HG03520 (cell line): ENCODE measurements around the gene NADK2.
"Not testable (repeated sequence)": the region's sequence is repeated elsewhere in the genome, so short reads cannot be mapped to it uniquely, and the experiment has no call there.

Experiments
- ATAC-seq: cut with Tn5 transposase; IDR thresholded peaks from one replicate; pipeline ENCODE4 v1.9.1; 2021; ENCODE audit warnings: mild to moderate bottlenecking, moderate library complexity; ENCODE audit not compliant: unreplicated experiment

The NADK2 gene

DNA sequence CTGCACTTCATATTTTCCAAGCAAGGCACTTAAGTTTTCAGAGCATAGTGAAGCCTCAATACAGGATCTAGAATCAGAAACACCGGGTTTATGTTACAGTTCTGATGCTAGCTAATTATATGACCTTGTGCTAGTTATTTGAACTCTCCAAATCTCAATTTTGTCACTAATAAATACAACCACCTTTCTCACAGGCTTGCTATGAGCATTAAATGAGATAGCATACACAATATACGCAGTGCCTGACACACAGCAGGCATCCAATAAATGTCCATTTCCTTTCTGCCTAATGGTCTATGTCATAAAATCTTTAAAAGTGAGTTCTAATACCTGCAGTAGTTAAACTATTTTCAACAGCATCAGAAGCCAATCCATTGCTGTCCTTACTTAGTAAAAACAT lies 32.9 kb downstream of the NADK2 start:
- ATAC-seq = no peak

DNA sequence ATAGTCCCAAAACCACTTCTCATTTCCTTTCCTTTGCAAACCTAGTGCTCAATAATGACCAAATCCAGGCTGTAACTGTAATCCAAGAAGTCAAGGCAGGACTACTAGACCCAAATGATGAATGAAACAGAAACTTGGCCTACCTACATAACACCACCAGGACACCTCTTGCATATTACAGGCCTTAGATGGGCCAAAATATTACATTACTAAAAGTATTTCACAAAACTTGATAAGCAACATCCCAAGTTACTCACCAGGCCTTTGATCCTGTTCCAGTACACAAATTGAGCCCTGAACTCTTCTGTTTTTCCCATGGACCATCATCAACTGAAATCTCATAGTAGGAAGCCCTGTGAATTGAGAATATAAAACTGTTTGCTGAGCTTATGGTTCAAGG lies 34.8 kb downstream of the NADK2 start:
- no peak for ATAC-seq

DNA sequence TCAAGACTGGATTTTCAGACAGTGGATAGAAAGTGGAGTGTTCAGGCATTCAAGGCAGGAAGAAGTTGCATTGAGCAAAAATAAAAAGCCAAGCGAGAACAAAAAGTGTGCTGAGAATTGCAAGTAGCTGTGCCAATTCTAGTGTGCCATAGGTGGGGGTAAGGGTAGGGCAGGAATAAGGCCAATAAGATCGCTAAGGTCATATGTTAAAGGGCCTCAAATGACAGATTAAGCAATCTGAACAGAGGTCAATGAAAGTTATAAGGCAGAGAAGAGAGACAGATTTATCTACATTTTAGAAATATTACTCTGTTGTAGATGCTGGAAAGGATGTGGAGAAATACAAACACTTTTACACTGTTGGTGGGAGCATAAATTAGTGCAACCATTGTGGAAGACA lies 36.4 kb downstream of the NADK2 start:
- ATAC-seq = no peak

- no peak for ATAC-seq
These were observed 39.2 kb downstream of the NADK2 start for GRCh38 chr5:36202521-36202961.

GRCh38 chr5:36200513-36200912 lies 41.2 kb downstream of the NADK2 start:
- ATAC-seq = no peak

- no peak for ATAC-seq
These were observed 42.1 kb downstream of the NADK2 start for GRCh38 chr5:36199620-36200019.

- not testable (repeated sequence) for ATAC-seq
These were observed 42.9 kb downstream of the NADK2 start for GRCh38 chr5:36198783-36199182.

DNA sequence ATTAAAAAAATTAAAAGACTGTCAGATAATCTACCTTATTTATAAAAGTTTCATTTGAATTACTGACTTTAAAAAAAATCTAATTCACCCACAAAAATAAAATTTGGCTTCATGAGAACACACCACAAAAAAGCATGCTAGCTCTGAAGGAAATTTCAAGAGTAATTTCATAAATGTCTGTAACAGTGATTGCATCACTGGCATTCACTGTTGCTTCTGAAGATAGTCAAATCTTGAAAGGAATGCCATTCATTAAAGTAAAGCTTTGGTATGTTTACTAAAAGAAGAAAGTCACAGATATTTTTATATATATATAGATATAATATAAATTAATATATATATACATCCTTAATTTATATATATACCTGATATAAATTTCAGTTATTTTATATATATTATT lies 43.4 kb downstream of the NADK2 start:
- ATAC-seq = no peak

DNA sequence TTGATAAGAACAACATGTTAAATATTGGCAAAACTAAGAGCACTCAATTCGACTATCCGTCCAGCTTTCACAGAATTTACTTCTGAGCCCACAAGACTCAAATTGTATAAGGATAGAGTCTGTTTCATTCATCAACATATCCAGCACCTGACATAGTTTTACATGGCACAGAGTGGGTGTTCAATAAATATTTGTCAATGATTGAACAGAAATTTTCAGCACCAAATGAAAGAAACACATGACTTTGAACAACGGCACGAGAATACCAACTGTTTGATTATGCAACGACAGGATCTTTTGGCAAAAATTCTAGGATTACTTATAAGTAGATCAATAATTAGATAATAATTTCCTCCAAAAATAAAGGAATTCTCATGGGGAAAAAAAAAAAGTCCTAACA lies 48.0 kb downstream of the NADK2 start:
- no peak for ATAC-seq

DNA sequence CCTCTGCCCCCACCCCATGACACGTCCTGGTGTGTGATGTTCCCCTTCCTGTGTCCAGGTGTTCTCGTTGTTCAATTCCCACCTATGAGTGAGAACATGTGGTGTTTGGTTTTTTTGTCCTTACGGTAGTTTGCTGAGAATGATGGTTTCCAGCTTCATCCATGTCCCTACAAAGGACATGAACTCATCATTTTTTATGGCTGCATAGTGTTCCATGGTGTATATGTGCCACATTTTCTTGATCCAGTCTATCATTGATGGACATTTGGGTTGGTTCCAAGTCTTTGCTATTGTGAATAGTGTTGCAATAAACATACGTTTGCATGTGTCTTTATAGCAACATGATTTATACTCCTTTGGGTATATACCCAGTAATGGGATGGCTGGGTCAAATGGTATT lies 57.3 kb downstream of the NADK2 start:
- ATAC-seq = not testable (repeated sequence)

DNA sequence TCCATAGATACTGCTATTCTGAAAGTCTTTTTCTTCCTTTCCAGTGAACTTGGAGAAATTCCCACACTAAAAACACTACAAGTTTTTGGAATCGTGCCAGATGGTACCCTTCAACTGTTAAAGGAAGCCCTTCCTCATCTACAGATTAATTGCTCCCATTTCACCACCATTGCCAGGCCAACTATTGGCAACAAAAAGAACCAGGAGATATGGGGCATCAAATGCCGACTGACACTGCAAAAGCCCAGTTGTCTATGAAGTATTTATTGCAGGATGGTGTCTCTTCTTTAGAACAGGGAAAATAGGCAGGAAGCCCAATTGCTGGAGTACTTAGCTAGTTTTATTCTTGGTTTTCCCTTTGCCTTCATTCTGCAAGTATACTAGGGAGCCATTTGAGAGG lies 60.0 kb downstream of the NADK2 start:
- no peak for ATAC-seq

DNA sequence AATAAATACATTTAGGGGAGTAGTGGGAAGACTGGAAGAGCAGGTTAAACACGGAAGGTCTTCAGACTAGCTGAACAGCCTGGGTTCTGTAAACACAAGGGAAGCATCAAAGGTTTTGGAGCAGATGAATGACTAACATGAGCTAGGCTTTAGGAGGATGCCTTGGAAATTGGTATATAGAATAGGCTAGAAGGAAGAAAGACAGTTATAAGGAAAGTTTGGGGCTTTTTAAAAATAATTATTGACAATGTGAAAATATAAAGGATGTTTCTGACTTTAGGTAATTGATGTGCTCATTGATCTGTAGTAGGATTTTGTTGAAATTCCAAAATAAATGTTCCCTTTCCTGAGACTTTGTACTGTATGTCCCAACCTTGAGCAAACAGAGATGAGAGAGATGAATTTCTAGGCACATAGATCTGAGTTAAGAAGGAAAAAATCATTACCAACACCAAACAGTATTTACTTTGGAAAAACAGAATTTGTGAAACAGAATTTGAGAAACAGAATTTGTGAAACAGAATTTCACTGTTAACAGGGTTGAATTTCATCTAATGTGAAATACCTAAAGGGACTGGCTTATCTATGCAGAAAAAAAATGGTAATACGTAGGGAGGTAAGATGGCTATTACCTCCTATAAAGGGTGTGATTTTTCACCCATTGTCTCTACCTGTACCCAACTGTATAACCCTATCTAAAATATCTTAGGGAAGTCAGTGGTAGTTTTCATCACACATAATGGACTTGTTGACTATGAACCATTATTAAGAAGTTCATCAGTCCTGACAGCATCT lies 61.0 kb downstream of the NADK2 start:
- no peak for ATAC-seq

- ATAC-seq = no peak
These were observed 61.8 kb downstream of the NADK2 start for GRCh38 chr5:36179950-36180349.

GRCh38 chr5:36178524-36178890 lies 63.2 kb downstream of the NADK2 start:
- ATAC-seq = no peak

GRCh38 chr5:36177715-36178523 lies 63.8 kb downstream of the NADK2 start:
- no peak for ATAC-seq

- ATAC-seq = peak; percentile 96
These were observed 64.6 kb downstream of the NADK2 start for GRCh38 chr5:36177154-36177553.

DNA sequence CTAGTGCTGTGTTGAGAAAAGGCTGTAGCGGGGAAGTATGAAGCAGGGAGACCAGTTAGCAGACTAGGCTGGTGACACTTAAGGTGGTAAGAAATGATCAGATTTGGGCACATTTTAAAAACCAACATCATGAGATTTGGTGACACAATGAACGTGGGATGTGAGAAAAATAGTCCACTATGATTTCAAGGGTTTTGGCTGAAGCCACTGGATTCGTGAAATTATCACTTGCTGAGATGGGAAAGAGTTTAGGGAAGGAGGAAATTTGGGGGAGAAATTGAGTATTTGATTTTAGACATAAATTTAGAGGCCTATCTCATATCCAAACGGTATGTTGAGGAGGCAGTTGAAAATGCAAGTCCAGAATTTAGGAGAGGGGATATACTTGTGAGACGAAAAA lies 66.7 kb downstream of the NADK2 start:
- no peak for ATAC-seq

DNA sequence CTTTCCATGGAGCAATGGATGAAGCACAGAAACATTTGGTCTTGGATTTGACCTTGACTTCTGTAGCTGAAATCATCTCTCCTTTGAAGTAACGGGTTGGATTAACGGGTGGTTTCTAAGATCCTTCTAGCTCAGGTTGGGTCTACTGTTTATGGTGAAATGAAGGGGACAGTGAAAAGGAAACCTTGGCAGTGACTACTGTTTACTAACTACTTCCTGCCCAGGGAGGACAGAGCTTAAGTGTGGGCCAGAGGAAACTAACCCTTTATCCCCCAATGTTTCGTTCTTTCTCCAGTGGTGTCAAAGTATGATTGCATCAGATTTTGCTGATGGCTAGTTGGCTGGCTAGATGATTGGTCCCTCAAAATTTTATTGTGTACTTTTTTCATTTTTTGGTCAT lies 67.6 kb downstream of the NADK2 start:
- ATAC-seq = no peak

GRCh38 chr5:36173426-36173825 lies 68.3 kb downstream of the NADK2 start:
- no peak for ATAC-seq

GRCh38 chr5:36172599-36172998 lies 69.1 kb downstream of the NADK2 start:
- no peak for ATAC-seq

DNA sequence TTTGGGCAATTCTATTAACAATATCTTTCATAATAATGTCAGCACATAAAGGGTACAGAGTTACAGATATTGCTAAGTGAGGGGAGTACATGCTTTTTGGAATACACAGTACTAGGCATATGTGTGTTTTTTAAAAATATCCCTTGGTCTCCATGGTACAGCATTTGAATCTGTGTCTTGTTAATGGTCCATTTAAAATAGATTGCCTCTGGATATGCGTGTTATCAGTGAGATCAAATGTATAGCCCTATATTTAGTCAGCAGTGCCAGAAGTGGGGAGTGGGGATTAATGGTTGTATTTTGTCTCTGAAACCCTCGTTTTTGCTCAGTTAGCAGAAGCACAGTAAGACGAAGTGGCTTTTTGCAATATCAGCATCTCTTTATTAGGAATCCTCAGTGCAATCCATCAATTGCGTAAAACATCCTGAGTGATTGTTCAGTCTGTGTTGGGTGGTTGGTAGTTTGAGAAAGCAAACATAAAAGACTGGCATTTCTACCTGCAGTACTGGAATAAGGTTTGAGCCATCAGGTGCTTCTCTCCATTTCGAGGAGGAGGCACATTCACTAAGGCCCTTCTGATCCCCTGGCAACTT lies 70.8 kb downstream of the NADK2 start:
- no peak for ATAC-seq

GRCh38 chr5:36168737-36169136 lies 73.0 kb downstream of the NADK2 start:
- ATAC-seq = no peak
